Measurements from ENCODE around the gene SKAP2. TPM values are rescaled to one million over a fixed set of nuclear protein-coding genes. Genes with fewer than 3 reads are reported as not detected.

The SKAP2 gene
- total RNA-seq, 1 experiment from 2014 or later = 0.56 TPM

DNA sequence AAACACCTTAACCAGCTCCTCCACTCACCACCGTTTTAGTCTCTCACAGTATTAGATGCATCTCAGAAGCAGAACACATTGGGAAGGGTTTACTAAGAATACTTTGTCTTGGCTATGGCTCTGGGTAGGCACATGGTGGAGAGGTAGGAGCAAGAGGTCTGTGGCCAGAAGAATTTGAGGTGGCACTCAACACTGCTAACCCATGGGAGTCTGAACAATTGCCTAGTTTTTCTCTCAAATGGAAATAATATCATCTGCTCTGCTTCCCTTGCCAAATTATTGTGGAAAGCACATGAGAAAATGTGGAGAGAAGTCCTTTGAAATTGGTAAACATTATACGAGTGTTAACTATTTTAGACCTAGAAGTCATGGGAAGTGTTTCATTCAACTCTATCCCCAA lies 214.3 kb downstream of the SKAP2 start:
- no peak overlapping the region for H3K4me3 ChIP-seq (ENCODE audit: low read depth, low read length, poor library complexity, severe bottlenecking)
- POLR2A ChIA-PET (ENCODE audit: low non-redundant PET) = no interaction called here
- no peaks in the 10 kb centered on the region for H3K4me1 ChIP-seq (ENCODE audit: insufficient read depth, low read length, poor library complexity, severe bottlenecking)
- intact Hi-C loops (cut with micrococcal nuclease; ENCODE audit: unreplicated experiment) = no loop called here
- H3K27ac ChIP-seq (ENCODE audit: low read depth, low read length, poor library complexity, severe bottlenecking) = no peak overlapping the region
- DNase-seq (ENCODE audit: low spot score) = no peak
- BruUV-seq (replicated peaks) = no TSS peak
- H3K27me3 ChIP-seq (replicated peaks; ENCODE audit: insufficient read depth, low read depth, low read length, poor library complexity) = peaks cover 86% of the 10 kb centered on the region
- TF ChIP-seq EZH2 (IDR thresholded peaks at IDR 0.05; ENCODE audit: borderline replicate concordance, low read depth, low read length, poor library complexity, severe bottlenecking) = no peak
- TF ChIP-seq CTCF (conservative IDR thresholded peaks at IDR 0.05; ENCODE audit: low read depth, low read length) = no peak
- H3K36me3 ChIP-seq (ENCODE audit: insufficient read depth, low read length, poor library complexity, severe bottlenecking) = no peaks in the 10 kb centered on the region
- CTCF ChIA-PET = no interaction called here
- H3K9me3 ChIP-seq (ENCODE audit: low read depth, low read length, poor library complexity, severe bottlenecking) = no peaks in the 10 kb centered on the region

DNA sequence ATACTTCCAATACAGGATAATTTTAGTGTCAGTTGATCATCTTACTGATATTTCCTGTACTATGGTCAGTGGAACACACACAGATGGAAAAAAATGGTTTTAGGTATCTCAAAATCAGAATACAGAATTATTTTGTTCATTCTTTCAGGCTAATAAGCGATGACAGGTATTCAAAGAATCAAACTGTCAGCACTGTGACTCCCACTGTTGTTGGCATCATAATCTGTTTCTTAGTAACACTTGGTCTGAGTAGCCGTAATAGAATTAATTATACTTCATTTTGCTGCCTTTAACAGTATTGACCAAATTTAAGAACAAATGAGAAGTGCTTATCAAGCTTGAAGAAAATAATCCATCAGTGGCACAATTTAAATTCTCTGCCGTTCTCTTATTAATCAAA lies 215.0 kb downstream of the SKAP2 start:
- Histone ChIP-seq H3K4me3 (ENCODE audit: low read depth, low read length, poor library complexity, severe bottlenecking) (no peak overlapping the region), H3K9me3 (ENCODE audit: low read depth, low read length, poor library complexity, severe bottlenecking) (no peaks in the 10 kb centered on the region), H3K36me3 (ENCODE audit: insufficient read depth, low read length, poor library complexity, severe bottlenecking) (no peaks in the 10 kb centered on the region), H3K4me1 (ENCODE audit: insufficient read depth, low read length, poor library complexity, severe bottlenecking) (no peaks in the 10 kb centered on the region), H3K27me3 (replicated peaks; ENCODE audit: insufficient read depth, low read depth, low read length, poor library complexity) (peaks cover 85% of the 10 kb centered on the region), H3K27ac (ENCODE audit: low read depth, low read length, poor library complexity, severe bottlenecking) (no peak overlapping the region)
- CTCF ChIA-PET = no interaction called here
- BruUV-seq (replicated peaks) = no TSS peak
- no peak for TF ChIP-seq CTCF (conservative IDR thresholded peaks at IDR 0.05; ENCODE audit: low read depth, low read length)
- TF ChIP-seq EZH2 (IDR thresholded peaks at IDR 0.05; ENCODE audit: borderline replicate concordance, low read depth, low read length, poor library complexity, severe bottlenecking) = no peak
- no peak for DNase-seq (ENCODE audit: low spot score)
- POLR2A ChIA-PET (ENCODE audit: low non-redundant PET) = no interaction called here
- intact Hi-C loops (cut with micrococcal nuclease; ENCODE audit: unreplicated experiment) = no loop called here

DNA sequence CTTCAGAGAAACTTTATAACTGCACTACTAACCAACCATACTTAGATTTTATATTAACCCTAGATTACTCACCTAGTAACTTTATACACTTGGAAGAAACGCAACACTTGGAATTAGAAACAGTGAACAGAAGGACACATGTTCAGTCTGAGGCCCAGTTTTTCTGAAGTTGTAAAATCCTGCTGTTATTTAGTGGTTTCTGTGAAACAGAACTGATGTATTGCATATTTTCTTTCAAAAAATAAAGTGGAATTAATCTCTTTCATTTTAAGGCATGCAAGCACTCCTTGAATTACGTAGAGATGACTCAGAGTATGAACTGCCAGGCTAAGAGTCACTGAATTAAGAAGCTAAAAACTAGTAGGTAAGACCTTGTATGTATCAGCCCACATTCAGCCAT lies 215.8 kb downstream of the SKAP2 start:
- no peaks in the 10 kb centered on the region for H3K9me3 ChIP-seq (ENCODE audit: low read depth, low read length, poor library complexity, severe bottlenecking)
- intact Hi-C loops (cut with micrococcal nuclease; ENCODE audit: unreplicated experiment) = no loop called here
- no peaks in the 10 kb centered on the region for H3K36me3 ChIP-seq (ENCODE audit: insufficient read depth, low read length, poor library complexity, severe bottlenecking)
- BruUV-seq (replicated peaks) = no TSS peak
- TF ChIP-seq CTCF (conservative IDR thresholded peaks at IDR 0.05; ENCODE audit: low read depth, low read length) = no peak
- TF ChIP-seq EZH2 (IDR thresholded peaks at IDR 0.05; ENCODE audit: borderline replicate concordance, low read depth, low read length, poor library complexity, severe bottlenecking) = no peak
- ChIA-PET POLR2A (ENCODE audit: low non-redundant PET) (no interaction called here), CTCF (no interaction called here)
- no peaks in the 10 kb centered on the region for H3K4me1 ChIP-seq (ENCODE audit: insufficient read depth, low read length, poor library complexity, severe bottlenecking)
- DNase-seq (ENCODE audit: low spot score) = no peak
- H3K27me3 ChIP-seq (replicated peaks; ENCODE audit: insufficient read depth, low read depth, low read length, poor library complexity) = peaks cover 79% of the 10 kb centered on the region
- H3K4me3 ChIP-seq (ENCODE audit: low read depth, low read length, poor library complexity, severe bottlenecking) = no peak overlapping the region
- H3K27ac ChIP-seq (ENCODE audit: low read depth, low read length, poor library complexity, severe bottlenecking) = no peak overlapping the region
